GM18507 (cell line): Measurements from ENCODE around the gene TAF11L12.
"Not testable (repeated sequence)": the region's sequence is repeated elsewhere in the genome, so short reads cannot be mapped to it uniquely, and the experiment has no call there.

Experiments
- DNase-seq: peaks from one replicate; pipeline ENCODE4 v3.0.0; 2011; ENCODE audit warnings: low read depth; ENCODE audit not compliant: insufficient read length; ENCODE audit errors: extremely low spot score
- FAIRE-seq: peaks from 2 replicates; lab custom pipeline; 2011; peaks lifted over from hg19 to GRCh38; lab: Jason Lieb, UNC

The TAF11L12 gene

DNA sequence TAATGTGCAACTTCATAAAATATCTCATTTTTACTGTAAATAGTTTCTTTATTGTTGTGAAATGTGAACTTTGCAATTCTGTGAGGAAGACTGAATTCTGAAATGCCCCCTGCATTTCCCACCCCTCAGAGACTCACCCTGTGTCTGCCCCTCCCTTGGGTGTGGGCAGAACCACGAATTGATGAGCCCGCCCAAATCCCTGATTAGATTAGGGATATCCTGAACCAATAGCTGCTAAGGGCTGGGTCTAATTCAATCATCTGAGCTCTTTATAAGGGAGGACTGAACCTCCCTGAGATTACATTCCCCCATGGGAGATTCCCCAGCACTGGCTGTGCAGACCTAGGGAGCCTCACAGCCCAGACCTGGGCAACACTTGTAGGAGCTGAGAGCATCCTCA is at the start of gene TAF11L12:
Gene TAF11L12 (plus strand): TSS at position 301 of the 400 bp plus-strand sequence.
- not testable (repeated sequence) for FAIRE-seq, DNase-seq

DNA sequence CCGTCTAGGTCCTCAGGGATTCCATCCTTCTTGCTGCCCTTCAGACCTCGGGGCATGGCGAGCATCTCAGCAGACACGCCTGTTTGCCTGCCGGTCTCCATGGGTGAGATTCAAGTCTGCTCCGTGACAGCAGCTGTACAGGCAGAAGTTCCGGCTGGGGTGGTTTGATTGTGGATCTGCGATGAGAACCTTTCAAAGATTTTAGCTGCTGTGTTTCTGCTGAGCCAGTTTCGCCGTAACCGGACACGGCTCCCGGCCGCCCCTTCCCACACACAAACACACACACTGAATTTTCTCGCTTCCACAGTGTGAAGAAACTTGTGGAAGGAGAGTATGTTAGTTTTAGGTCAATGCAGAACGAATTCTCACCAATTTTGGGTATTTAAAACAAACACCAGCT is 24.5 kb upstream of the TAF11L12 start, which contains the start of gene TAF11L7:
Gene TAF11L7 (minus strand): TSS at position 101 of the 400 bp plus-strand sequence.
- not testable (repeated sequence) for FAIRE-seq, DNase-seq

DNA sequence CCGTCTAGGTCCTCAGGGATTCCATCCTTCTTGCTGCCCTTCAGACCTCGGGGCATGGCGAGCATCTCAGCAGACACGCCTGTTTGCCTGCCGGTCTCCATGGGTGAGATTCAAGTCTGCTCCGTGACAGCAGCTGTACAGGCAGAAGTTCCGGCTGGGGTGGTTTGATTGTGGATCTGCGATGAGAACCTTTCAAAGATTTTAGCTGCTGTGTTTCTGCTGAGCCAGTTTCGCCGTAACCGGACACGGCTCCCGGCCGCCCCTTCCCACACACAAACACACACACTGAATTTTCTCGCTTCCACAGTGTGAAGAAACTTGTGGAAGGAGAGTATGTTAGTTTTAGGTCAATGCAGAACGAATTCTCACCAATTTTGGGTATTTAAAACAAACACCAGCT is 19.3 kb upstream of the TAF11L12 start, which contains the start of gene TAF11L8:
Gene TAF11L8 (minus strand): TSS at position 101 of the 400 bp plus-strand sequence.
- DNase-seq, FAIRE-seq: not testable (repeated sequence)

DNA sequence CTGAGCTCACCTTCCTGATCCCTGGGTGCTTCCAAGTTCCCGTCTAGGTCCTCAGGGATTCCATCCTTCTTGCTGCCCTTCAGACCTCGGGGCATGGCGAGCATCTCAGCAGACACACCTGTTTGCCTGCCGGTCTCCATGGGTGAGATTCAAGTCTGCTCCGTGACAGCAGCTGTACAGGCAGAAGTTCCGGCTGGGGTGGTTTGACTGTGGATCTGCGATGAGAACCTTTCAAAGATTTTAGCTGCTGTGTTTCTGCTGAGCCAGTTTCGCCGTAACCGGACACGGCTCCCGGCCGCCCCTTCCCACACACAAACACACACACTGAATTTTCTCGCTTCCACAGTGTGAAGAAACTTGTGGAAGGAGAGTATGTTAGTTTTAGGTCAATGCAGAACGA is 15.9 kb upstream of the TAF11L12 start, which contains the start of gene TAF11L9:
Gene TAF11L9 (minus strand): TSS at position 140 of the 400 bp plus-strand sequence.
- not testable (repeated sequence) for FAIRE-seq, DNase-seq

DNA sequence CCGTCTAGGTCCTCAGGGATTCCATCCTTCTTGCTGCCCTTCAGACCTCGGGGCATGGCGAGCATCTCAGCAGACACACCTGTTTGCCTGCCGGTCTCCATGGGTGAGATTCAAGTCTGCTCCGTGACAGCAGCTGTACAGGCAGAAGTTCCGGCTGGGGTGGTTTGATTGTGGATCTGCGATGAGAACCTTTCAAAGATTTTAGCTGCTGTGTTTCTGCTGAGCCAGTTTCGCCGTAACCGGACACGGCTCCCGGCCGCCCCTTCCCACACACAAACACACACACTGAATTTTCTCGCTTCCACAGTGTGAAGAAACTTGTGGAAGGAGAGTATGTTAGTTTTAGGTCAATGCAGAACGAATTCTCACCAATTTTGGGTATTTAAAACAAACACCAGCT is 12.5 kb upstream of the TAF11L12 start, which contains the start of gene TAF11L10:
Gene TAF11L10 (minus strand): TSS at position 101 of the 400 bp plus-strand sequence.
- FAIRE-seq = not testable (repeated sequence)

DNA sequence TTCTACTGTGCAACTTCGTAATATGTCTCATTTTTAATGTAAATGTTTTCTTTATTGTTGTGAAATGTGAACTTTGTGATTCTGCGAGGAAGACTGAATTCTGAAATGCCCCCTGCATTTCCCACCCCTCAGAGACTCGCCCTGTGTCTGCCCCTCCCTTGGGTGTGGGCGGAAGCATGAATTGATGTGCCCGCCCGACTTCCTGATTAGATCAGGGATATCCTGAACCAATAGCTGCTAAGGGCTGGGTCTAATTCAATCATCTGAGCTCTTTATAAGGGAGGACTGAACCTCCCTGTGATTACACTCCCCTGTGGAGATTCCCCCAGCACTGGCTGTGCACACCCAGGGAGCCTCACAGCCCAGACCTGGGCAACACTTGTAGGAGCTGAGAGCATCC is 6.3 kb upstream of the TAF11L12 start, which contains the start of gene TAF11L11:
Gene TAF11L11 (plus strand): TSS at position 304 of the 400 bp plus-strand sequence.
- DNase-seq, FAIRE-seq: not testable (repeated sequence)

More for the DNA sequence above, 12.5 kb upstream of the TAF11L12 start, which contains the start of gene TAF11L10:
- DNase-seq = not testable (repeated sequence)

DNA sequence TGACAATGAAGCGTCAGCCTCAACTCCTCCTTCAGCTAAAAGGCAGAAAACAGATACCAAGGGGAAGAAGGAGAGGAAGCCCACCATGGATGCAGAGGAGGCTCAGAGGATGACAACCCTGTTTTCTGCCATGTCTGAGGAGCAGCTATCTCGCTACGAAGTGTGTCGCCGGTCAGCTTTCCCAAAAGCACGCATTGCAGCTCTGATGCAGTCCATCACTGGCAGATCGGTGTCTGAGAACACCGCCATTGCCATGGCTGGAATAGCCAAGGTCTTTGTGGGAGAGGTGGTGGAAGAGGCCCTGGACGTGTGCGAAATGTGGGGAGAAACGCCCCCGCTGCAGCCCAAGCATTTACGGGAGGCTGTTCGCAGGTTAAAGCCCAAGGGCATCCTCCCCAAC is 5.2 kb upstream of the TAF11L12 start:
- no peak for DNase-seq
- FAIRE-seq = no peak

DNA sequence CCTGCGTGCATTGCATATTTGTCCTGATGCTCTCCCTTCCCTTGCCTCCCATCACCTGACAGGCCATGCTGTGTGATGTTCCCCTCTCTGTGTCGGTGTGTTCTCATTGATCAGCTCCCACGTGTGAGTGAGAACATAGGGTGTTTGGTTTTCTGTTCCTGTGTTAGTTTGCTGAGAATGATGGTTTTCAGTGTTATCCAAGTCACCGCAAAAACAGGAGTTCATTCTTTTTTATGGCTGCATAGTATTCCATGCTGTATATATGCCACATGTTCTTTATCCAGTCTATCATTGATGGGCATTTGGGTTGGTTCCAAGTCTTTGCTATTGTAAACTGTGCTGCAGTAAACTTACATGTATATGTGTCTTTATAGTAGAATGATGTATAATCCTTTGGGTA is 2.7 kb upstream of the TAF11L12 start:
- not testable (repeated sequence) for DNase-seq, FAIRE-seq

DNA sequence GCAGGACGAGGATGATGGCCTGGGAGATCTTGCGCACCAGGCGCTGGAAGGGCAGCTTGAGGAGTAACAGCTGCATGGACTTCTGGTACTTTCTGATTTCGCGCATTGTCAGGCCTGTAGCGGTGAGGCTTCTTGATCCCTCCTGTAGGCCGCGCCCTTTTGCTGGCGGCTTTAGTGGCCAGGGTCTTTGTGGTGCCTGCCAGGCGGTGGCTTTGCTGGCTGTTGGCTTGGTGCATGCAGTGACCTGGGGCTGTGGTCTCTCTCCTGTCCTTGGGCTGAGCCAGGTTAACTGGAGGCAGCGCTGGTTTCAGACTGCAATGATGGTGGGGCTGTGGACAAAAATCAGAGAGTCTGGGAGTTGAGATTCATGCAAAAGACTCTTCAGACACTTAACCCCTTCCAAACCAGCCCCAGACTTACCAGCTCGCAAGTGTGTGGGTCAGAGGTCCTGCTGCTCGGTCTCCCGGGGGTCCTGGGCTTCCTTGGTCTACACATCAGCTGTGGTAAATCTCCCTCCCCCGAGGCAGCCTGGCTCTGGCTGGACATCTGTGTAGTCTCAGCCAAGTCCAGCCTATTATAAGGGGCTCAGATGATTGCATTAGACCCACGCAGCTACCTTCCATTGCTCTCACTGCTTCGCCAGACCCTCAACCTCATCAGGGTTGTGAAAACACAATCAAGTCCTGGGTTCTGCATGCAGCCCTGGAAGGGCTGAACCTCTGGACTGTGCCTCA is 4.8 kb downstream of the TAF11L12 start:
- no peak for FAIRE-seq
- DNase-seq = no peak

DNA sequence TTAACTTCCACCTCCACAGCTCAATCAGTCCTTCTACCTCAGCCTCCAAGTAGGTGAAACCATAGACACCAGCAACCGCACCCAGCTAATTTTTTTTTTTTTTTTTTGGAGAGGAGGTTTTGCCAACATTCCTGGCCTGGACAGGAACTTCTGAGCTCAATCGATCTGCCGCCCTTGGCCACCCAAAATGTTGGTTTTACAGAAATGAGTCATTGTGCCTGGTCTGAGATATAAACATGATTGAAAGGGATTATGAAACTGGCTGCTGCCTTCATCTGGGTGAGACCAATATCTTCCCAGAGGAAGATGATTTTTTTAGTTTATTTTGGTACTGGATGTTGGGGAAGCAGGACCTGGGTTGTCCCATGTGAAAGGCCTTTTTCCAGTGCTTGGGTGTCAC is 9.2 kb downstream of the TAF11L12 start:
- FAIRE-seq (no peak), DNase-seq (no peak)

DNA sequence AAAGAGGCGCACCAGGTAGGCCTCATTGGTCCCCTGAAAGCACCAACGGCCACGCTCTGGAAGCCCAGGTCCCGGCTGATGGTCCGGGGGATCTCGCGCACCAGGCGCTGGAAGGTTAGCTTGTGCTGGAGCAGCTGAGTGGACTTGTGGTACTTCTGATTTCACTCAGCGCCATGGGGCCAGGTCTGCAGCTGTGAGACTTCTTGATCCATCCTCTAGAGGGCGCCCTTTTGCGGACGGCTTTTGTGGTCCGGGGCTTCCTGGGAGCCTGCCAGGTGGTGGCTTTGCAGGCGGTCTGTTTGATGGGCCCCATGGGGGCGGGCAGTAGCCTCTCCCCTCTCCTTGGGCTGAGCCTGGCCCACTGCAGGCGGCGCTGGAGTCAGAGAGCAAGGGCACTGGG is 10.4 kb downstream of the TAF11L12 start:
- FAIRE-seq (no peak), DNase-seq (no peak)

DNA sequence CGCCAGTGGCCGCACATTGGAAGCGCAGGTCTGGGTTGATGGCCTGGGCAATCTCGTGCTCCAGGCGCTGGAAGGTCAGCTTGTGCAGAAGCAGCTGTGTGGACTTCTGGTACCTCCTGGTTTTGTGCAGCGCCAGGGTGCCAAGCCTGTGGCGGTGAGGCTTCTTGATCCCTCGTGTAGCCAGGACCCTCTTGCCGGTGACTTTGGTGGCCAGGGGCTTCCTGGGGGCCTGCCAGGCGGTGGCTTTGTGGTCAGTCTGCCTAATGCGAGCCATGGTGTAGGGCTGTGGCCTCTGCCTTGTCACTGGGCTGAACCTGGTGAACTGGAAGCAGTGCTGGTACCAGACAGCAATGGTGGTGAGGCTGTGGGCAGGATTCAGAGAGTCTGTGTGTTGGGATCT is 15.5 kb downstream of the TAF11L12 start:
- FAIRE-seq (no peak), DNase-seq (no peak)

DNA sequence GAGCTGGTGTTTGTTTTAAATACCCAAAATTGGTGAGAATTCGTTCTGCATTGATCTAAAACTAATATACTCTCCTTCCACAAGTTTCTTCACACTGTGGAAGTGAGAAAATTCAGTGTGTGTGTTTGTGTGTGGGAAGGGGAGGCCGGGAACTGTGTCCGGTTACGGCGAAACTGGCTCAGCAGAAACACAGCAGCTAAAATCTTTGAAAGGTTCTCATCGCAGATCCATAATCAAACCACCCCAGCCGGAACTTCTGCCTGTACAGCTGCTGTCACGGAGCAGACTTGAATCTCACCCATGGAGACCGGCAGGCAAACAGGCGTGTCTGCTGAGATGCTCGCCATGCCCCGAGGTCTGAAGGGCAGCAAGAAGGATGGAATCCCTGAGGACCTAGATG is 21.6 kb downstream of the TAF11L12 start, which contains the start of gene TAF11L13:
Gene TAF11L13 (plus strand): TSS at position 301 of the 400 bp plus-strand sequence.
- FAIRE-seq, DNase-seq: not testable (repeated sequence)

DNA sequence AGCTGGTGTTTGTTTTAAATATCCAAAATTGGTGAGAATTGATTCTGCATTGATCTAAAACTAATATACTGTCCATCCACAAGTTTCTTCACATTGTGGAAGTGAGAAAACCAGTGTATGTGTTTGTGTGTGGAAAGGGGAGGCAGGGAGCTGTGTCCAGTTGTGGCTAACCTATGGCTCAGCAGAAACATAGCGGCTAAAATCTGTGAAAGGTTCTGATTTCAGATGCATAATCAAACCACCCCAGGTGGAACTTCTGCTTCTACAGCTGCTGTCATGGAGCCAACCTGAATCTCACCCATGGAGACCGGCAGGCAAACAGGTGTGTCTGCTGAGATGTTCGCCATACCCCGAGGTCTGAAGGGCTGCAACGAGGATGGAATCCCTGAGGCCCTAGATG is 24.0 kb downstream of the TAF11L12 start, which contains the start of gene TAF11L14:
Gene TAF11L14 (plus strand): TSS at position 301 of the 400 bp plus-strand sequence.
- FAIRE-seq (no peak), DNase-seq (no peak)

DNA sequence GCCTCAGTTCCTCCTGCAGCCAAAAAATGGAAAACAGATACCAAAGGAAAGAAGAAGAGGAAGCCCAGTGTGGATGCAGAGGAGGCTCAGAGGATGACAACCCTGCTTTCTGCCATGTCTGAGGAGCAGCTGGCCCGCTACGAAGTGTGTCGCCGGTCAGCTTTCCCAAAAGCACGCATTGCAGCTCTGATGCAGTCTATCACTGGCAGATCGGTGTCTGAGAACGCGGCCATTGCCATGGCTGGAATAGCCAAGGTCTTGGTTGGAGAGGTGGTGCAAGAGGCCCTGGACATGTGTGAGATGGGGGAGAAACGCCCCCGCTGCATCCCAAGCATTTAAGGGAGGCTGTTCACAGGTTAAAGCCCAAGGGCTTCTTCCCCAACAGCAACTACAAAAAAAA is 39.0 kb downstream of the TAF11L12 start:
- DNase-seq, FAIRE-seq: not testable (repeated sequence)

DNA sequence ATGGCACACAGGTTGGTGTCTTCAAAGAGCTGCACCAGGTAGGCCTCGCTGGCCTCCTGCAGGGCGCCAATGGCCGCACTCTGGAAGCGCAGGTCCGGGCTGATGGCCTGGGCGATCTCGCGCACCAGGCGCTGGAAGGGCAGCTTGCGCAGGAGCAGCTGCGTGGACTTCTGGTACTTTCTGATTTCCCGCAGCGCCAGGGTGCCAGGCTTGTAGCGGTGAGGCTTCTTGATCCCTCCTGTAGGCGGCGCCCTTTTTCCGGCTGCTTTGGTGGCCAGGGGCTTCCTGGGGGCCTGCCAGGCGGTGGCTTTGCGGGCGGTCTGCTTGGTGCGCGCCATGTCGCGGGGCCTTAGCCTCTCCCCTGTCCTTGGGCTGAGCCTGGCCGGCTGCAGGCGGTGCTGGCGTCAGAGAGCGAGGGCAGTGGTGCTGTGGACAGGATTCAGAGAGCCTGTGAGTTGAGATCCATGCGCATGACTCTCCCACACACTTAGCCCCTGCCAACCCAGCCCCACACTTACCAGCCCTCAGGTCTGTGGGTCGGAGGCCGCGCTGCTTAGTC is 45.1 kb downstream of the TAF11L12 start:
- FAIRE-seq, DNase-seq: not testable (repeated sequence)

DNA sequence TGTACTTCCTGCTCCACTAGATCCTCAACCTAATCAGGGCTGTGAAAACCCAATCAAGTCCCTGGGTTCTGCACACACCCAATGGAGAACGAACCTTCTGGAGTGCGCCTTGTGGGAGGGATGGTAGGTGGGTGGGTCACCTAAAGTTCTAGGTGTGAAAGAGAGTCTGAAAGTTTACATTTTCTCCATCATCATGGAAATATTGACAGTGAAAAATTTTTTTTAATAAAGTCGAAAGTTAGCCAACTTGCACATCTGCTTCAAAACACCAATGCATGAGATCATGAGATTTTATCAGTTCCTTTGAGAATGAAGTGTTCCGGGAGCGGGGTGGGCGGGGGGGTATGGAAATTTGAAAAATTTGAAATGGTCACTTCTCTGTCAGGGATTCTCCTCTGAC is 45.7 kb downstream of the TAF11L12 start:
- no peak for FAIRE-seq
- DNase-seq = no peak
